ENCODE measurements around the gene CADM1. TPM values are rescaled to one million over a fixed set of nuclear protein-coding genes. Genes with fewer than 3 reads are reported as not detected.

The CADM1 gene
- total and polyA plus RNA-seq, 11 donors: 11.4 to 80.2 (median 40.6) TPM

DNA sequence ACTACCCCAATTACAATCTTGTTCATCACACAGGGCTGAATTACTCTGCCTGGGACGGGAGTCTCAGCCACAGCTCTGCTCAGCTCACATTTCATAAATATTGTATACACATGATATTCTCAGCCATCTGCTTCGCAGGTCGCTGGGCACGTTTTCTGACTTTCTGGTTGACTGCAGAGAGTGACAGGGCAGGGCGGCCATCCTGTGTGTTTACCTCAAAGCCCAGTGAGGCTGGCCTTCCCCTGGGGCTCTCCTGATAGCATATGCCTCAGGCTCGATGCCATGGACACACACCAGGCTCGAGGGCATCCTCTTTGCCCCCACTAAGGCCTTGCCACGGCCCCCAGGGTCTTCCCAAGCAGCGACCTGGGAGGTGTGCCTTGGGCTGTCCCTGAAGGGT, 345.0 kb downstream of the CADM1 start:
- Histone ChIP-seq H3K36me3 (no peaks in the 10 kb centered on the region), H3K4me3 (no peak overlapping the region), H3K27me3 (peaks cover 0 to 13% (median 6%) of the 10 kb centered on the region in 9 donors), H3K4me1 (no peaks in the 10 kb centered on the region), H3K27ac (no peak overlapping the region), H3K9me3 (no peaks in the 10 kb centered on the region)
- intact Hi-C loops (cut with DNase I): no loop called here
- DNase-seq (no peak), ATAC-seq (no peak)
- 67 to 79% (median 75%) methylated on average over 7 to 9 of the region's 9 CpGs for WGBS, 4 donors
- no peak for TF ChIP-seq POLR2A (IDR thresholded peaks at IDR 0.05)
- TF ChIP-seq, protein P1, sequence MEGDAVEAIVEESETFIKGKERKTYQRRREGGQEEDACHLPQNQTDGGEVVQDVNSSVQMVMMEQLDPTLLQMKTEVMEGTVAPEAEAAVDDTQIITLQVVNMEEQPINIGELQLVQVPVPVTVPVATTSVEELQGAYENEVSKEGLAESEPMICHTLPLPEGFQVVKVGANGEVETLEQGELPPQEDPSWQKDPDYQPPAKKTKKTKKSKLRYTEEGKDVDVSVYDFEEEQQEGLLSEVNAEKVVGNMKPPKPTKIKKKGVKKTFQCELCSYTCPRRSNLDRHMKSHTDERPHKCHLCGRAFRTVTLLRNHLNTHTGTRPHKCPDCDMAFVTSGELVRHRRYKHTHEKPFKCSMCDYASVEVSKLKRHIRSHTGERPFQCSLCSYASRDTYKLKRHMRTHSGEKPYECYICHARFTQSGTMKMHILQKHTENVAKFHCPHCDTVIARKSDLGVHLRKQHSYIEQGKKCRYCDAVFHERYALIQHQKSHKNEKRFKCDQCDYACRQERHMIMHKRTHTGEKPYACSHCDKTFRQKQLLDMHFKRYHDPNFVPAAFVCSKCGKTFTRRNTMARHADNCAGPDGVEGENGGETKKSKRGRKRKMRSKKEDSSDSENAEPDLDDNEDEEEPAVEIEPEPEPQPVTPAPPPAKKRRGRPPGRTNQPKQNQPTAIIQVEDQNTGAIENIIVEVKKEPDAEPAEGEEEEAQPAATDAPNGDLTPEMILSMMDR (IDR thresholded peaks at IDR 0.05): no peak

DNA sequence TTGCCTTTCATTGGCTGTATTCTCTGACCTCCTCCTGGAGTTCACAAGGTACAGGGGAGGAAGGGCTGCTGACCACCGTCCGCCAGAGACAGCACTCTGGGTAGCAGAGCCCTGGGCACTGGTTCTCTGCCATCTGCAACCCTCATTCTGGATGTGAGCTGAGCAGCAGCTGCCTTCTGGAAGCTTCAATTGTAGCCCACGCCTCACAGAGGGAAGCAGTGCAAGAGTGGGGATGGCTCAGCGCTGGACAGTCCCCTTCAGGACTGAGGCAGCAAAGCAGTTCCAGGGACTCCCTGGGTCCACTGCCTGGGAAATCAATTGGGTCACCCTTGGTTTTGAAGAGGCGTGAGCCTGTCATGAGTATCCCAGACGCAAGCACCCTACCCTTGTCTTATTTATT, 346.2 kb downstream of the CADM1 start:
- no peak overlapping the region for H3K27ac ChIP-seq
- ATAC-seq: no peak
- no peaks in the 10 kb centered on the region for H3K4me1 ChIP-seq
- H3K36me3 ChIP-seq: no peaks in the 10 kb centered on the region
- no peaks in the 10 kb centered on the region for H3K9me3 ChIP-seq
- no peak overlapping the region for H3K4me3 ChIP-seq
- no peak for DNase-seq
- TF ChIP-seq POLR2A (IDR thresholded peaks at IDR 0.05): no peak
- TF ChIP-seq, protein P1 (IDR thresholded peaks at IDR 0.05): no peak
- WGBS, 4 donors: 70 to 79% (median 75%) methylated on average over 6 of the region's 6 CpGs
- intact Hi-C loops (cut with DNase I): no loop called here
- peaks cover 0 to 13% (median 6%) of the 10 kb centered on the region in 9 donors for H3K27me3 ChIP-seq

DNA sequence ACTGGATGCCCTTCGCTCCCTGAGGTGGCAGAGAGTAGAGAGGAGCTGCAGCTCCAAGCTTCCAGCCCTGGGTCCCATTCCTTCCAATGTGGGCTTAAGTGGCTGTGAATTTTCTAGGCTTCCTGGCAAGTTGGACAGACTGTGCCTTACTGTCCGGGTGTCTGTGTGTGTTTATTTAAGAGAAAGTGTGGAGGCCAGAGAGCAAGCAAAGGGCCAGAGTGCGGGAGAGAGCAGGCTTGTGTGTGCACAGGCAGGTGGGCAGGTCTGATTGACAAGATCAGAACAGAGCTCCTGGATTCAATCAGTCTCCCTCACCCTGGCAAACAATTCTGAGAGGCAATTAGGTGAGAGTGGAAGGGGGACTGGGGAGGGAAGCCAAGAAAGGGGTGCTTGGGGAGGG, 347.0 kb downstream of the CADM1 start:
- DNase-seq (no peak), ATAC-seq (no peak)
- WGBS, 4 donors: 70 to 90% (median 81%) methylated on average over 3 of the region's 3 CpGs
- Histone ChIP-seq H3K27ac (no peak overlapping the region), H3K4me1 (no peaks in the 10 kb centered on the region), H3K4me3 (no peak overlapping the region), H3K27me3 (peaks cover 0 to 13% (median 3%) of the 10 kb centered on the region in 9 donors), H3K9me3 (no peaks in the 10 kb centered on the region), H3K36me3 (no peaks in the 10 kb centered on the region)
- intact Hi-C loops (cut with DNase I): no loop called here
- TF ChIP-seq POLR2A (IDR thresholded peaks at IDR 0.05): no peak
- TF ChIP-seq, protein P1 (IDR thresholded peaks at IDR 0.05): no peak

DNA sequence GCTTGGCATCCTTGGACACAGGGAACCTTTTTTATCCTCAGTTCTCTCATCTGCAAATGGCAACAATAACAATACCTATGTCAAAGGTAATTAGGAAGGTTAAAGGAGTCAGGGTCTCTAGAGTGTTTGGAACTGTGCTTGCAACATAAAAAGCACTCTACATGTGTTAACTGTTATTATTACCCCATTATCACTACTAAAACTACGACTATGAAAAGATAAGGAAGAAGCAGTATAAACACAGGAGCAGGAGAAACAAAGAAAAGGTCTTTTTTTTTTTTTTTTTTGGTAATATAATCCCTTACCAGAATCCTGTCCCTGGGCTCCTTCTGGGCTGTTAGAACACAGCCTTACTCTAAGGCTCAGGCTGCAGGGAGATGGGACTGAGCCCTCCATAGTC, 348.2 kb downstream of the CADM1 start:
- intact Hi-C loops (cut with DNase I): no loop called here
- peaks cover 0 to 13% (median 0%) of the 10 kb centered on the region in 9 donors for H3K27me3 ChIP-seq

More for the DNA sequence above, 348.2 kb downstream of the CADM1 start:
- DNase-seq: no peak
- no peak overlapping the region for H3K4me3 ChIP-seq
- no peaks in the 10 kb centered on the region for H3K4me1 ChIP-seq
- no peak overlapping the region for H3K27ac ChIP-seq
- WGBS, 4 donors: 37 to 55% (median 45%) methylated on average over 1 of the region's 1 CpG
- no peak for ATAC-seq
- no peaks in the 10 kb centered on the region for H3K36me3 ChIP-seq
- H3K9me3 ChIP-seq: no peaks in the 10 kb centered on the region
- no peak for TF ChIP-seq POLR2A (IDR thresholded peaks at IDR 0.05)
- TF ChIP-seq, protein P1 (IDR thresholded peaks at IDR 0.05): no peak

Data from heart left ventricle (tissue), 16 donors.